A549 (cell line): ENCODE results near the gene NSMF. TPM values are rescaled to one million over a fixed set of nuclear protein-coding genes. Genes with fewer than 3 reads are reported as not detected.

Source experiments
- ATAC-seq, 2 experiments: fragments of 200-7000 bp in 1 of 2; fragments of >200 bp in 1 of 2; cut with Nextera tagmentation in 1 of 2; cut with Tn5 transposase in 1 of 2; 3 replicates each; pipeline versions ENCODE4 v1.8.0 to v1.9.1; 2018 to 2020; ENCODE audit warnings: mild to moderate bottlenecking in 1 of 2, moderate library complexity in 1 of 2
- CTCF ChIA-PET: fragments of 300-600 bp; sonication (Branson Sonifier 250); formaldehyde crosslinking; extraction: SDS; loops from one replicate; lab custom pipeline; 2021; ENCODE audit warnings: antibody characterized with exemption, inconsistent platforms; lab: Yijun Ruan, JAX
- POLR2A ChIA-PET: fragments of 350-600 bp; formaldehyde crosslinking; extraction: SDS; loops from one replicate; lab custom pipeline; 2021; ENCODE audit warnings: antibody characterized with exemption, inconsistent platforms; lab: Yijun Ruan, JAX
- DNase-seq, 2 experiments: peaks; one replicate each; pipeline versions ENCODE4 v3.0.0 to v3.0.0-alpha.2; 2011 to 2016; ENCODE audit warnings: low read depth in 1 of 2, low spot score in 1 of 2
- FAIRE-seq: peaks from 2 replicates; lab custom pipeline; 2011; peaks lifted over from hg19 to GRCh38; lab: Jason Lieb, UNC
- H3K27ac ChIP-seq, 2 experiments: fragments of >200 bp; sonication (Bioruptor Twin); formaldehyde crosslinking; 3 replicates each; pipeline ENCODE4 v1.5.1; 2016 to 2017
- H3K4me1 ChIP-seq: fragments of >200 bp; sonication (Bioruptor Twin); formaldehyde crosslinking; 3 replicates; pipeline ENCODE4 v1.6.1; 2016
- H3K4me2 ChIP-seq: fragments of >200 bp; sonication (Bioruptor Twin); formaldehyde crosslinking; 3 replicates; pipeline ENCODE4 v1.6.1; 2016
- H3K4me3 ChIP-seq: fragments of >200 bp; sonication (Bioruptor Twin); formaldehyde crosslinking; 3 replicates; pipeline ENCODE4 v1.5.1; 2016
- H3K9me3 ChIP-seq: fragments of >200 bp; sonication (Bioruptor Twin); formaldehyde crosslinking; 3 replicates; pipeline ENCODE4 v1.6.1; 2016
- CBX2 ChIP-seq: fragments of 200-600 bp; sonication (generic); IDR thresholded peaks from 2 replicates; pipeline ENCODE4 v1.6.1; 2016; ENCODE audit warnings: low read depth, mild to moderate bottlenecking, borderline replicate concordance
- CBX8 ChIP-seq: fragments of 200-600 bp; sonication (generic); IDR thresholded peaks from 2 replicates; pipeline ENCODE4 v1.6.1; 2016
- CHD2 ChIP-seq: fragments of 150-350 bp; IDR thresholded peaks from 2 replicates; pipeline ENCODE4 v1.6.1; 2014; ENCODE audit warnings: low read length; ENCODE audit not compliant: partially characterized antibody
- EHMT2 ChIP-seq: fragments of 200-600 bp; sonication (generic); IDR thresholded peaks from 2 replicates; pipeline ENCODE4 v1.6.1; 2016; ENCODE audit warnings: antibody characterized with exemption, low read depth, mild to moderate bottlenecking, moderate library complexity
- FOSL2 ChIP-seq, 2 experiments: fragments of 450-650 bp in 1 of 2; fragments of >200 bp in 1 of 2; sonication (Bioruptor Twin) in 1 of 2; formaldehyde crosslinking; IDR thresholded peaks; 2 replicates each; pipeline versions ENCODE4 v1.5.0 to v1.6.1; 2016 to 2020; ENCODE audit warnings: mild to moderate bottlenecking in 1 of 2, moderate library complexity in 1 of 2
- HEYL ChIP-seq: fragments of 250-450 bp; sonication (Bioruptor Pico); IDR thresholded peaks from 2 replicates; pipeline ENCODE4 v1.8.0; 2021; ENCODE audit warnings: mild to moderate bottlenecking, moderate library complexity
- HOXA7 ChIP-seq: fragments of 250-450 bp; sonication (Bioruptor Pico); IDR thresholded peaks from 2 replicates; pipeline ENCODE4 v1.5.0; 2020; ENCODE audit warnings: mild to moderate bottlenecking, moderate library complexity
- KDM5A ChIP-seq: fragments of 200-600 bp; sonication (generic); IDR thresholded peaks from 2 replicates; pipeline ENCODE4 v1.6.1; 2016; ENCODE audit warnings: antibody characterized with exemption, mild to moderate bottlenecking
- MAFK ChIP-seq: fragments of 450-650 bp; IDR thresholded peaks from 2 replicates; pipeline ENCODE4 v1.6.1; 2014; ENCODE audit not compliant: partially characterized antibody
- MAZ ChIP-seq: fragments of 150-350 bp; IDR thresholded peaks from 2 replicates; pipeline ENCODE4 v1.6.1; 2014; ENCODE audit warnings: antibody characterized with exemption, low read depth, low read length, borderline replicate concordance
- NPAS2 ChIP-seq: fragments of 250-450 bp; sonication (Bioruptor Pico); IDR thresholded peaks from 2 replicates; pipeline ENCODE4 v1.8.0; 2022; ENCODE audit warnings: mild to moderate bottlenecking, moderate library complexity, borderline replicate concordance
- PHF8 ChIP-seq: fragments of 200-600 bp; sonication (generic); IDR thresholded peaks from 2 replicates; pipeline ENCODE4 v1.6.1; 2016; ENCODE audit warnings: low read depth, mild to moderate bottlenecking, antibody characterized with exemption, moderate library complexity, borderline replicate concordance
- RAD21 ChIP-seq, 2 experiments: fragments of >200 bp in 1 of 2; sonication (Bioruptor Twin) in 1 of 2; formaldehyde crosslinking in 1 of 2; IDR thresholded peaks in 1 of 2; conservative IDR thresholded peaks in 1 of 2; 2 replicates in 1 of 2; 3 replicates in 1 of 2; pipeline ENCODE4 v1.6.1; 2012 to 2018; ENCODE audit warnings: inconsistent platforms in 1 of 2
- RNF2 ChIP-seq: fragments of 200-600 bp; sonication (generic); IDR thresholded peaks from 2 replicates; pipeline ENCODE4 v1.6.1; 2016; ENCODE audit warnings: low read depth, mild to moderate bottlenecking, antibody characterized with exemption, moderate library complexity, borderline replicate concordance
- TFCP2L1 ChIP-seq: fragments of 250-450 bp; sonication (Bioruptor Pico); IDR thresholded peaks from 2 replicates; pipeline ENCODE4 v1.5.0; 2021; ENCODE audit warnings: mild to moderate bottlenecking
- TP53 ChIP-seq: fragments of 250-450 bp; sonication (Bioruptor Pico); IDR thresholded peaks from 2 replicates; pipeline ENCODE4 v1.5.0; 2021; ENCODE audit warnings: mild to moderate bottlenecking, moderate library complexity
- ZFP36 ChIP-seq: fragments of 450-650 bp; IDR thresholded peaks from 2 replicates; pipeline ENCODE4 v1.6.1; 2014; ENCODE audit warnings: borderline replicate concordance; ENCODE audit not compliant: partially characterized antibody
- ZSCAN20 ChIP-seq: fragments of 250-450 bp; sonication (Bioruptor Pico); IDR thresholded peaks from 2 replicates; pipeline ENCODE4 v1.8.0; 2022; ENCODE audit warnings: mild to moderate bottlenecking, moderate library complexity
- WGBS: methylation state at CpG from one replicate; pipeline ENCODE4 v1.1.6; 2017; ENCODE audit errors: missing lambda C conversion rate; 5-methylcytosine and 5-hydroxymethylcytosine counted together
- polyA plus RNA-seq, 4 experiments: library from polyadenylated mRNA; depleted of rRNA in 3 of 4; stranded (reverse); fragments of >200 nt; fragmentation: RNase III in 1 of 4; extraction: RNeasy Plus Mini Kit Qiagen cat#74134 plus additional on column Dnase treatment in 1 of 4; gene quantifications; 2 replicates in 3 of 4; 3 replicates in 1 of 4; pipeline ENCODE4 v1.2.3, GENCODE V29; 2011 to 2017
- TF ChIP-seq, protein P1 (sequence below): IDR thresholded peaks from 2 replicates; pipeline ENCODE4 v1.6.1; 2012
- TF ChIP-seq, protein P2 (sequence below): fragments of 450-650 bp; IDR thresholded peaks from 2 replicates; pipeline ENCODE4 v1.6.1; 2014; ENCODE audit warnings: antibody characterized with exemption
- TF ChIP-seq, protein P3 (sequence below): fragments of >200 bp; sonication (Bioruptor Twin); formaldehyde crosslinking; IDR thresholded peaks from 3 replicates; pipeline ENCODE4 v1.6.1; 2016
- TF ChIP-seq, protein P4 (sequence below): fragments of 250-450 bp; sonication (Bioruptor Pico); IDR thresholded peaks from 2 replicates; pipeline ENCODE4 v1.5.0; 2021; ENCODE audit warnings: mild to moderate bottlenecking, moderate library complexity, borderline replicate concordance
- TF ChIP-seq, protein P5 (sequence below): fragments of 250-450 bp; sonication (Bioruptor Pico); IDR thresholded peaks from 2 replicates; pipeline ENCODE4 v1.5.0; 2020; ENCODE audit warnings: low read depth, mild to moderate bottlenecking, moderate library complexity
- TF ChIP-seq, protein P6 (sequence below): IDR thresholded peaks from 2 replicates; pipeline ENCODE4 v1.6.1; 2012
- TF ChIP-seq, protein P7 (sequence below): fragments of >200 bp; sonication (Bioruptor Twin); formaldehyde crosslinking; IDR thresholded peaks from 3 replicates; pipeline ENCODE4 v1.5.1; 2016

NSMF gene
- polyA plus RNA-seq, 2 of the 4 experiments (the other 2 are of a cell fraction): 16.0 to 29.2 TPM

DNA sequence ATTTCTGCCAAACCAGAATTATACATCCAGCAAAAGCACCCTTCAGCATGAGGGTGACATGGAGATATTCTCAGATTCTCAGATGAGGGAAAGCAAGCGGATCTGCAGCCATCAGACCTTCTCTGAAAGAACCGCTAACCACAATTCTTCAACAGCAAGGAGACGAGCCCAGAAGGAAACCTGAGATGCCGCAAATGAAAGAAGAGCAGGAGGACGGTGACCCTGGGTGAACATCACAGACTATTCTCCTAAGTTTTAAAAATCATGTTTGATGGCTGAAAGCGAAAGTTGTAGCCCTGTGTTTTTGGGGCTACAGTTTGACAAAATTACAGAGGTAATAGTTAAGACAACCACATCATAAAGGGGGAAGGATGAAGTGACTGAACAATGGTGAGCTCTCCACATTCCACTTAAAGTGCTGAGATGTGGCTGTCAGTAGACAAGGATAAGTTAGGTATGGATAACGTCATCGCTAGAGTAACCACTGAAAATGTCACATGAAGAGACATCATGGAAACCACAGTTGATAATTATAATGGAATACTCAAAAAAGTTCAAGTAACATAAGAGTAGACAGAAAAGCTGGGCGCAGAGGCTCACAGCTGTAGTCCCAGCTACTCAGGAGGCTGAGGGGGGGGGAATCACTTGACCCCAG is 31.5 kb upstream of the NSMF start (continued):
- TF ChIP-seq MAZ: no peak
- no peak for TF ChIP-seq HEYL
- TF ChIP-seq CBX2: no peak
- TF ChIP-seq, protein P1, sequence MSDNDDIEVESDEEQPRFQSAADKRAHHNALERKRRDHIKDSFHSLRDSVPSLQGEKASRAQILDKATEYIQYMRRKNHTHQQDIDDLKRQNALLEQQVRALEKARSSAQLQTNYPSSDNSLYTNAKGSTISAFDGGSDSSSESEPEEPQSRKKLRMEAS: no peak

DNA sequence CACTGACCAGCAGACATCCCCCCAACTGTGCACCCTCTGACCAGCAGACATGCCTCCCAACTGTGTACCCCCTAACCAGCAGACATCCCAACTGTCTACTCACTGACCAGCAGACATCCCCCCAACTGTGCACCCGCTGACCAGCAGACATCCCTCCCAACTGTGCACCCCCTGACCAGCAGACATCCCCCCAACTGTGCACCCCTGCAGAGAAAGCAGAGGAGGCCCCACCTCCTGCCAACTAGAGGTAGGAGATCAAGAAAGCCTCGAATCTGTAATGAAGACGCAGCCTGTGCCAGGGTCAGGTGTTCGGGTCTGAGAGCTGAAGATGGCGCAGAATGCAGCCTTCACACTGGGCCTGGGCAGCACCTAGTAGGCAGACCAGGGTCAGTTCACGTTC is 29.8 kb upstream of the NSMF start:
- H3K4me1 ChIP-seq: no peaks in the 10 kb centered on the region
- WGBS: 69% methylated on average over 5 of the region's 6 CpGs
- no peak for FAIRE-seq
- H3K27ac ChIP-seq: no peak overlapping the region
- no peak for DNase-seq
- CTCF ChIA-PET: interaction anchor here (0.9 to 2.1 kb wide), 3 partner anchors 10 to 17 kb away, joined by 3 to 6 read pairs (median 4); no protein-coding TSS in a partner anchor
- no peak overlapping the region for H3K4me2 ChIP-seq
- no peak overlapping the region for H3K4me3 ChIP-seq
- POLR2A ChIA-PET: no interaction called here
- TF ChIP-seq KDM5A (no peak), CHD2 (no peak), TP53 (CRISPR knock-in tag) (no peak), EHMT2 (no peak), CBX8 (no peak), ZSCAN20 (no peak)
- TF ChIP-seq, protein P2, sequence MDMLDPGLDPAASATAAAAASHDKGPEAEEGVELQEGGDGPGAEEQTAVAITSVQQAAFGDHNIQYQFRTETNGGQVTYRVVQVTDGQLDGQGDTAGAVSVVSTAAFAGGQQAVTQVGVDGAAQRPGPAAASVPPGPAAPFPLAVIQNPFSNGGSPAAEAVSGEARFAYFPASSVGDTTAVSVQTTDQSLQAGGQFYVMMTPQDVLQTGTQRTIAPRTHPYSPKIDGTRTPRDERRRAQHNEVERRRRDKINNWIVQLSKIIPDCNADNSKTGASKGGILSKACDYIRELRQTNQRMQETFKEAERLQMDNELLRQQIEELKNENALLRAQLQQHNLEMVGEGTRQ: no peak
- TF ChIP-seq, protein P3, sequence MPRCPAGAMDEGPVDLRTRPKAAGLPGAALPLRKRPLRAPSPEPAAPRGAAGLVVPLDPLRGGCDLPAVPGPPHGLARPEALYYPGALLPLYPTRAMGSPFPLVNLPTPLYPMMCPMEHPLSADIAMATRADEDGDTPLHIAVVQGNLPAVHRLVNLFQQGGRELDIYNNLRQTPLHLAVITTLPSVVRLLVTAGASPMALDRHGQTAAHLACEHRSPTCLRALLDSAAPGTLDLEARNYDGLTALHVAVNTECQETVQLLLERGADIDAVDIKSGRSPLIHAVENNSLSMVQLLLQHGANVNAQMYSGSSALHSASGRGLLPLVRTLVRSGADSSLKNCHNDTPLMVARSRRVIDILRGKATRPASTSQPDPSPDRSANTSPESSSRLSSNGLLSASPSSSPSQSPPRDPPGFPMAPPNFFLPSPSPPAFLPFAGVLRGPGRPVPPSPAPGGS: no peak
- H3K9me3 ChIP-seq: no peaks in the 10 kb centered on the region
- no peak for ATAC-seq

DNA sequence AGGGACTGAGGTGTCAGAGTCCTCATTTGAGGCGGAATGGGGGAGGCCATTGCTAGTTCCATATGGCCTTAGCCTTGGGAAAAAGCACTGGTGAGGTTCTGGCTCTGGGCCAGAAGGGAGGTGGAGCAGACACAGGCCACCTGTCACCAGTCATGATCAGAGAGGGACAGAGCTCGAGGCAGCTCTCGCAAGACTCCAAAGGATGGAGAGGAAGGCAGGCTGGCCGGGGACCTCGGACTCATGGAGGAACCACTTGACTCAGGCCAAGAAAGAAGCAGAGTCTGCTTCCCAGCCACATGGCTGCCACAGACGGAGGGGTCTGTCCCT is 29.2 kb upstream of the NSMF start:
- FAIRE-seq (no peak), DNase-seq (no peak), ATAC-seq (no peak)
- Histone ChIP-seq H3K4me3 (no peak overlapping the region), H3K27ac (no peak overlapping the region), H3K4me1 (no peaks in the 10 kb centered on the region), H3K4me2 (no peak overlapping the region), H3K9me3 (no peaks in the 10 kb centered on the region)
- POLR2A ChIA-PET: no interaction called here
- WGBS: 85% methylated on average over 6 of the region's 6 CpGs
- CTCF ChIA-PET: interaction anchor here (2.1 kb wide), 1 partner anchor 10 kb away, joined by 6 read pairs; no protein-coding TSS in a partner anchor
- TF ChIP-seq TFCP2L1 (CRISPR knock-in tag) (no peak), FOSL2 (IDR thresholded peaks at IDR 0.05) (no peak), FOSL2 (CRISPR knock-in tag; IDR thresholded peaks at IDR 0.05) (no peak), ZFP36 (no peak), EHMT2 (no peak), NPAS2 (no peak), RAD21 (conservative IDR thresholded peaks at IDR 0.05 in 1 of 2, IDR thresholded peaks at IDR 0.05 in 1 of 2) (no peak), HEYL (no peak), RNF2 (no peak), MAFK (no peak), HOXA7 (CRISPR knock-in tag) (no peak), PHF8 (no peak), MAZ (no peak)
- TF ChIP-seq, protein P4, sequence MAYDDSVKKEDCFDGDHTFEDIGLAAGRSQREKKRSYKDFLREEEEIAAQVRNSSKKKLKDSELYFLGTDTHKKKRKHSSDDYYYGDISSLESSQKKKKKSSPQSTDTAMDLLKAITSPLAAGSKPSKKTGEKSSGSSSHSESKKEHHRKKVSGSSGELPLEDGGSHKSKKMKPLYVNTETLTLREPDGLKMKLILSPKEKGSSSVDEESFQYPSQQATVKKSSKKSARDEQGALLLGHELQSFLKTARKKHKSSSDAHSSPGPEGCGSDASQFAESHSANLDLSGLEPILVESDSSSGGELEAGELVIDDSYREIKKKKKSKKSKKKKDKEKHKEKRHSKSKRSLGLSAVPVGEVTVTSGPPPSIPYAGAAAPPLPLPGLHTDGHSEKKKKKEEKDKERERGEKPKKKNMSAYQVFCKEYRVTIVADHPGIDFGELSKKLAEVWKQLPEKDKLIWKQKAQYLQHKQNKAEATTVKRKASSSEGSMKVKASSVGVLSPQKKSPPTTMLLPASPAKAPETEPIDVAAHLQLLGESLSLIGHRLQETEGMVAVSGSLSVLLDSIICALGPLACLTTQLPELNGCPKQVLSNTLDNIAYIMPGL (CRISPR knock-in tag): no peak
- TF ChIP-seq, protein P5, sequence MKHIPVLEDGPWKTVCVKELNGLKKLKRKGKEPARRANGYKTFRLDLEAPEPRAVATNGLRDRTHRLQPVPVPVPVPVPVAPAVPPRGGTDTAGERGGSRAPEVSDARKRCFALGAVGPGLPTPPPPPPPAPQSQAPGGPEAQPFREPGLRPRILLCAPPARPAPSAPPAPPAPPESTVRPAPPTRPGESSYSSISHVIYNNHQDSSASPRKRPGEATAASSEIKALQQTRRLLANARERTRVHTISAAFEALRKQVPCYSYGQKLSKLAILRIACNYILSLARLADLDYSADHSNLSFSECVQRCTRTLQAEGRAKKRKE (CRISPR knock-in tag): no peak
- TF ChIP-seq, protein P6, sequence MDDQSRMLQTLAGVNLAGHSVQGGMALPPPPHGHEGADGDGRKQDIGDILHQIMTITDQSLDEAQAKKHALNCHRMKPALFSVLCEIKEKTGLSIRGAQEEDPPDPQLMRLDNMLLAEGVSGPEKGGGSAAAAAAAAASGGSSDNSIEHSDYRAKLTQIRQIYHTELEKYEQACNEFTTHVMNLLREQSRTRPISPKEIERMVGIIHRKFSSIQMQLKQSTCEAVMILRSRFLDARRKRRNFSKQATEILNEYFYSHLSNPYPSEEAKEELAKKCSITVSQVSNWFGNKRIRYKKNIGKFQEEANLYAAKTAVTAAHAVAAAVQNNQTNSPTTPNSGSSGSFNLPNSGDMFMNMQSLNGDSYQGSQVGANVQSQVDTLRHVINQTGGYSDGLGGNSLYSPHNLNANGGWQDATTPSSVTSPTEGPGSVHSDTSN: no peak
- TF ChIP-seq, protein P3: no peak
- TF ChIP-seq, protein P7, sequence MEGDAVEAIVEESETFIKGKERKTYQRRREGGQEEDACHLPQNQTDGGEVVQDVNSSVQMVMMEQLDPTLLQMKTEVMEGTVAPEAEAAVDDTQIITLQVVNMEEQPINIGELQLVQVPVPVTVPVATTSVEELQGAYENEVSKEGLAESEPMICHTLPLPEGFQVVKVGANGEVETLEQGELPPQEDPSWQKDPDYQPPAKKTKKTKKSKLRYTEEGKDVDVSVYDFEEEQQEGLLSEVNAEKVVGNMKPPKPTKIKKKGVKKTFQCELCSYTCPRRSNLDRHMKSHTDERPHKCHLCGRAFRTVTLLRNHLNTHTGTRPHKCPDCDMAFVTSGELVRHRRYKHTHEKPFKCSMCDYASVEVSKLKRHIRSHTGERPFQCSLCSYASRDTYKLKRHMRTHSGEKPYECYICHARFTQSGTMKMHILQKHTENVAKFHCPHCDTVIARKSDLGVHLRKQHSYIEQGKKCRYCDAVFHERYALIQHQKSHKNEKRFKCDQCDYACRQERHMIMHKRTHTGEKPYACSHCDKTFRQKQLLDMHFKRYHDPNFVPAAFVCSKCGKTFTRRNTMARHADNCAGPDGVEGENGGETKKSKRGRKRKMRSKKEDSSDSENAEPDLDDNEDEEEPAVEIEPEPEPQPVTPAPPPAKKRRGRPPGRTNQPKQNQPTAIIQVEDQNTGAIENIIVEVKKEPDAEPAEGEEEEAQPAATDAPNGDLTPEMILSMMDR: no peak
